Measurements from ENCODE around the gene ABCG4. TPM values are rescaled to one million over a fixed set of nuclear protein-coding genes. Genes with fewer than 3 reads are reported as not detected.

Gene ABCG4
- total and polyA plus RNA-seq, 11 donors, result 0.25 to 2.1 (median 0.98) TPM

DNA sequence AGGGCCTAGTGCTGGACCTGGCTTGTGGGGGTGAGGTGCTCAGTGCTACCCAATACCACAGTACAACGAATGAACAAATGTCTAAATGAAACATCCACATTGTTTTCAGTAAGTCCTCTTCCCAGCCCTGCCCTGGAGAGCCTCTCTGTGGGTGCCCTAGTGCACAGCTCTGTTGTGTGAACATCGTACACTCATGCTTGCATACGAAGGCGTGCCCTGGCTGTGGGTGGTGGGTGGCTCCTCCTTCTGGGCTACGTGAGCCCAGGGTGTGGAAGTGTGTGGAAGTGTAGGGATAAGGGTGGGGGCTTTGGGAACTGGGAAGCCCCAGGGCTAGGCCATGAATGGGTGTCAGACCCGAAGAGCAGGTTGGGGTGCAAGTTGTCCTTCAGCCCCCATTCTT lies 19.1 kb downstream of the ABCG4 start:
- Histone ChIP-seq H3K9me3 (no peaks in the 10 kb centered on the region), H3K27me3 (no peaks in the 10 kb centered on the region), H3K4me3 (peak overlapping the region in 3 of 12 donors; percentile 89 to 99 (median 95)), H3K4me1 (peaks cover 0 to 19% (median 6%) of the 10 kb centered on the region in 12 donors), H3K36me3 (peaks cover 0 to 4% (median 0%) of the 10 kb centered on the region in 9 donors), H3K27ac (peak overlapping the region in 2 of 12 donors; percentile 94 to 98)
- TF ChIP-seq POLR2A (IDR thresholded peaks at IDR 0.05), result no peak
- TF ChIP-seq, protein P1, sequence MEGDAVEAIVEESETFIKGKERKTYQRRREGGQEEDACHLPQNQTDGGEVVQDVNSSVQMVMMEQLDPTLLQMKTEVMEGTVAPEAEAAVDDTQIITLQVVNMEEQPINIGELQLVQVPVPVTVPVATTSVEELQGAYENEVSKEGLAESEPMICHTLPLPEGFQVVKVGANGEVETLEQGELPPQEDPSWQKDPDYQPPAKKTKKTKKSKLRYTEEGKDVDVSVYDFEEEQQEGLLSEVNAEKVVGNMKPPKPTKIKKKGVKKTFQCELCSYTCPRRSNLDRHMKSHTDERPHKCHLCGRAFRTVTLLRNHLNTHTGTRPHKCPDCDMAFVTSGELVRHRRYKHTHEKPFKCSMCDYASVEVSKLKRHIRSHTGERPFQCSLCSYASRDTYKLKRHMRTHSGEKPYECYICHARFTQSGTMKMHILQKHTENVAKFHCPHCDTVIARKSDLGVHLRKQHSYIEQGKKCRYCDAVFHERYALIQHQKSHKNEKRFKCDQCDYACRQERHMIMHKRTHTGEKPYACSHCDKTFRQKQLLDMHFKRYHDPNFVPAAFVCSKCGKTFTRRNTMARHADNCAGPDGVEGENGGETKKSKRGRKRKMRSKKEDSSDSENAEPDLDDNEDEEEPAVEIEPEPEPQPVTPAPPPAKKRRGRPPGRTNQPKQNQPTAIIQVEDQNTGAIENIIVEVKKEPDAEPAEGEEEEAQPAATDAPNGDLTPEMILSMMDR (IDR thresholded peaks at IDR 0.05), result no peak
- intact Hi-C loops (cut with DNase I), result loop anchor here in 2 of 10 donors (2.0 kb wide), 2 partner anchors 29 to 61 kb away; partner anchors contain the start of gene C2CD2L (in 1 of the 2)
- 56 to 70% (median 65%) methylated on average over 6 of the region's 6 CpGs for WGBS, 4 donors
- DNase-seq (peak in 1 of 5 donors; percentile 40), ATAC-seq (no peak)

DNA sequence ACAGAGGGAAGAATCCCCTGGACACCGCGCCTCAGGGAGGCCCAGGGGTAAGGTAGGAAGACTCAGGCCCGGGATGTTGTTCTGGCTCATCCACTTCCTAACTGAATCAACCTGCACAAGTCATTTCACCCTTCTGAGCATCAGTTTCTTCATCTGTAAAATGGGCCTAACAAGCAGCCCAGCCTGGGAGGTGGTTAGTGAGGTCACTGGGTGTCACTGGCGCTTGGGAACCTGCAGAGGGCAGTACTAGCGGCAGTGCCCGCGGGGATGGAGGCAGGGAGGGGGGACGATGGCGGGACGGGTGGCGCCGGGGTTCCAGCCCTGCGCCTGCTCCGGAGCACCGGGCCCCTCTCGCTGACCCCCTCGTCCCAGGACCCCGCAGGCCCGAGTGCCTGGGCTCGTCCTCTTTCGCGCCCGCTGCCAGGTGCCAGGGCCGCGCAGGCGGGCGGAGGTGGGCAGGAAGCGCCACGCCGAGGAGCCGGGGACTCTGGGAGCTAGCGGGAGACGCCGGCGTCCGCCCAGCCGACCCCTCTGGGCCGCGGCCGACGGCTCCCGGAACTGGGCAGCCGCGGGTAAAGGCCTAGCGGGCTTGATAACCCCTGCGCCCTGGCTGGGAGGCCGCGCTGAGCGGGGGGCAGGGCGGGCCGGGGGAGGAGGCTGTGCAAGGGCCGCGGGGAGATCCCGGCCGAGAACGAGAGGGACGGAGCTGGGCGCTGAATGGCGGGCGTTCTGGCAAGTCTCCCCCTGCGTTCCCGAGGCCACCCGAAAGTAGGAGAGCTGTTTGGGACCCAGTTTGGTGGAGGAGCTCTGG lies 19.8 kb downstream of the ABCG4 start, which contains the start of gene NLRX1:
TSS of gene NLRX1 (plus strand) at position 255 of the 811 bp plus-strand sequence. CDS start 2,679 bp downstream, outside the sequence.
- DNase-seq, result peak; percentile 85 to 92 (median 89)
- Histone ChIP-seq H3K9me3 (no peaks in the 10 kb centered on the region), H3K4me3 (peak within 1 kb of the TSS; percentile 40 to 99 (median 92)), H3K4me1 (peaks cover 0 to 19% (median 6%) of the 10 kb centered on the region in 12 donors), H3K36me3 (peaks cover 0 to 8% (median 3%) of the 10 kb centered on the region in 9 donors), H3K27me3 (no peaks in the 10 kb centered on the region), H3K27ac (peak within 1 kb of the TSS; percentile 80 to 98 (median 96))
- intact Hi-C loops (cut with DNase I), result loop anchor here in 2 of 10 donors (2.0 kb wide), 2 partner anchors 28 to 62 kb away; partner anchors contain the start of gene C2CD2L (in 1 of the 2)
- peak; percentile 12 to 71 for TF ChIP-seq POLR2A (IDR thresholded peaks at IDR 0.05)
- TF ChIP-seq, protein P1 (IDR thresholded peaks at IDR 0.05), result peak; percentile 76 to 90 (median 85)
- peak; percentile 86 to 96 (median 94) for ATAC-seq
- WGBS, 4 donors, result 4 to 11% (median 7%) methylated on average over 17 to 63 of the region's 63 CpGs

DNA sequence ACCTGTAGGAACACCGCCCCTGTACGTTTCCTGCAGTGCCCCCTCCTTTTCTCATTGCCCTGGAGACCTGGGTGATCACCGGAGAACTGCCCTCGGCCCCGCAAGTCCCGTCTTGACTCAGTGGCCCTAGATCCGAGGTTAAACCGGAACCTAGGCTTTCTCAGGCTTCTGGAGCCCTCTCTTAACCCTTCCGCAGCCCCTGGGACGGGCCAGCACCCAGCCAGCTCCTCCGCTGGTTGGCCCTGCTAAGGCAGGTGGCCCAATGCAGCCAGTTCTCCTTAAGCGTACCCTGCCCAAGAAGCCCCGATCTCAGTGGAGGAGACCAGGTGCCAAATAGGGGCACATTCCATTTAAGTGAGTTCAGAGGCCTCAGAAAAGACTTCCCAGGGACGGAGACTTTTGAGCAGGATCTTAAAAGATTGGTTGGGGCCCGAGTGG lies 20.4 kb downstream of the ABCG4 start:
- DNase-seq (peak; percentile 47 to 84 (median 53)), ATAC-seq (peak; percentile 59 to 83 (median 71))
- intact Hi-C loops (cut with DNase I), result loop anchor here in 2 of 10 donors (2.0 kb wide), 2 partner anchors 28 to 62 kb away; partner anchors contain the start of gene C2CD2L (in 1 of the 2)
- TF ChIP-seq, protein P1 (IDR thresholded peaks at IDR 0.05), result no peak
- TF ChIP-seq POLR2A (IDR thresholded peaks at IDR 0.05), result no peak
- Histone ChIP-seq H3K27ac (peak overlapping the region; percentile 80 to 98 (median 96)), H3K27me3 (no peaks in the 10 kb centered on the region), H3K9me3 (no peaks in the 10 kb centered on the region), H3K4me1 (peaks cover 0 to 19% (median 6%) of the 10 kb centered on the region in 12 donors), H3K36me3 (peaks cover 0 to 15% (median 9%) of the 10 kb centered on the region in 9 donors), H3K4me3 (peak overlapping the region; percentile 40 to 99 (median 92))
- WGBS, 4 donors, result 12 to 21% (median 15%) methylated on average over 6 to 15 of the region's 15 CpGs

DNA sequence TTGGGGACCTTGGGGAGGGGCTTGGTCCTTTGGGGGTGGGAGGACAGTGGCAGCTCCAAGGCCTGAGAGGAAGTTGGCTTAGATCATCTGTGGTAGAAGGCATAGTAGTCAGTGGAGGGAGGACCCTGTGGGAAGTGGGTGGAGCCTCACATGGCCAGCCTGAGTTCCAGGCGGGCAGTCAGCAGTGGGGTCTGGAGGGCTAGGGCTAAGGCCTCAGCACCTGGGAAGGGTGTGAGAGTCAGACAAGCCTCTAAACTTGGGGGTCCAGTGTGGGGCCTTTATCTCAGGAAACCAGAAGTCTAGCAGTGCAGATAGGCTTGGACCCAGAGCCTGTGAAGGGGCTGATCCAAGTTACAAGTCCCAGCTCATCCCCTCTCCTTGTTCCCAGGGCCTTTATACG lies 23.7 kb downstream of the ABCG4 start:
- 64 to 94% (median 84%) methylated on average over 2 of the region's 2 CpGs for WGBS, 4 donors
- no peaks in the 10 kb centered on the region for H3K9me3 ChIP-seq
- no peak overlapping the region for H3K27ac ChIP-seq
- no peak for ATAC-seq
- TF ChIP-seq, protein P1 (IDR thresholded peaks at IDR 0.05), result no peak
- peaks cover 0 to 42% (median 34%) of the 10 kb centered on the region in 9 donors for H3K36me3 ChIP-seq
- intact Hi-C loops (cut with DNase I), result no loop called here
- H3K27me3 ChIP-seq, result no peaks in the 10 kb centered on the region
- DNase-seq, result no peak
- peaks cover 0 to 19% (median 6%) of the 10 kb centered on the region in 12 donors for H3K4me1 ChIP-seq
- H3K4me3 ChIP-seq, result no peak overlapping the region
